Suprapubic skin (tissue), 4 donors: ENCODE results near the gene CCND1. TPM values are rescaled to one million over a fixed set of nuclear protein-coding genes. Genes with fewer than 3 reads are reported as not detected.
A peak's percentile ranks its signal among the peaks of the same experiment; 100 is the strongest.

Experiments used
- DNase-seq, 2 donors: peaks; one replicate each; pipeline ENCODE4 v3.0.0-alpha.2; 2019; ENCODE audit warnings: low spot score in 2 of 2
- H3K27ac ChIP-seq: fragments of 200-600 bp; sonication (generic); one replicate; pipeline ENCODE4 v1.5.1; 2019
- H3K27me3 ChIP-seq: fragments of 200-600 bp; sonication (generic); one replicate; pipeline ENCODE4 v1.5.1; 2019
- H3K36me3 ChIP-seq: fragments of 200-600 bp; sonication (generic); one replicate; pipeline ENCODE4 v1.5.1; 2019
- H3K4me1 ChIP-seq: fragments of 200-600 bp; sonication (generic); one replicate; pipeline ENCODE4 v1.5.1; 2019
- H3K4me3 ChIP-seq: fragments of 200-600 bp; sonication (generic); one replicate; pipeline ENCODE4 v1.5.1; 2019; ENCODE audit warnings: mild to moderate bottlenecking
- H3K9me3 ChIP-seq: fragments of 200-600 bp; sonication (generic); one replicate; pipeline ENCODE4 v1.5.1; 2019
- CTCF ChIP-seq, 2 donors: fragments of 200-600 bp in 1 of 2; fragments of 450-650 bp in 1 of 2; sonication (generic) in 1 of 2; IDR thresholded peaks; one replicate each; pipeline ENCODE4 v1.5.1; 2016 to 2019; ENCODE audit warnings: antibody characterized with exemption in 2 of 2, mild to moderate bottlenecking in 1 of 2, moderate library complexity in 1 of 2
- EP300 ChIP-seq: sonication (generic); formaldehyde crosslinking; IDR thresholded peaks from one replicate; pipeline ENCODE4 v1.6.1; 2017; ENCODE audit warnings: antibody characterized with exemption
- POLR2A ChIP-seq, 2 donors: fragments of 450-650 bp; IDR thresholded peaks; one replicate each; pipeline ENCODE4 v1.6.1; 2017; ENCODE audit warnings: antibody characterized with exemption in 2 of 2, mild to moderate bottlenecking in 2 of 2, moderate library complexity in 2 of 2
- POLR2AphosphoS5 ChIP-seq, 3 donors: sonication (generic); formaldehyde crosslinking; IDR thresholded peaks; one replicate each; pipeline ENCODE4 v1.6.1; 2017; ENCODE audit warnings: antibody characterized with exemption in 3 of 3
- WGBS: methylation state at CpG from one replicate; pipeline ENCODE4 v1.1.5; 2018; 5-methylcytosine and 5-hydroxymethylcytosine counted together
- total RNA-seq, 4 donors: library from RNA; depleted of rRNA; stranded (reverse); fragments of >200 nt; gene quantifications; one replicate each; pipeline ENCODE4 v1.1.0, GENCODE V29; 2016

Gene CCND1
- total RNA-seq, 4 donors from 2014 or later: 161 to 340 (median 270) TPM

- peak in 1 of 2 donors; percentile 52 for DNase-seq
- H3K4me3 ChIP-seq: no peak overlapping the region
- H3K9me3 ChIP-seq: no peaks in the 10 kb centered on the region
- peaks cover 55% of the 10 kb centered on the region for H3K36me3 ChIP-seq
- TF ChIP-seq EP300: no peak
- TF ChIP-seq CTCF (IDR thresholded peaks at IDR 0.05): no peak
- TF ChIP-seq POLR2AphosphoS5 (IDR thresholded peaks at IDR 0.05): no peak
- TF ChIP-seq POLR2A (IDR thresholded peaks at IDR 0.05): no peak
- H3K4me1 ChIP-seq: no peaks in the 10 kb centered on the region
- H3K27ac ChIP-seq: no peak overlapping the region
- no peaks in the 10 kb centered on the region for H3K27me3 ChIP-seq
- WGBS: 86% methylated on average over 22 of the region's 23 CpGs
Measured at GRCh38 chr11:69653406-69653960, 12.5 kb downstream of the CCND1 start.

- no peak for TF ChIP-seq POLR2AphosphoS5 (IDR thresholded peaks at IDR 0.05)
- TF ChIP-seq POLR2A (IDR thresholded peaks at IDR 0.05): no peak
- TF ChIP-seq EP300: no peak
- TF ChIP-seq CTCF (IDR thresholded peaks at IDR 0.05): no peak
- H3K4me1 ChIP-seq: no peaks in the 10 kb centered on the region
- no peaks in the 10 kb centered on the region for H3K27me3 ChIP-seq
- no peaks in the 10 kb centered on the region for H3K9me3 ChIP-seq
- H3K27ac ChIP-seq: no peak overlapping the region
- H3K36me3 ChIP-seq: peaks cover 48% of the 10 kb centered on the region
- WGBS: 88% methylated on average over 31 of the region's 38 CpGs
- peak in 1 of 2 donors; percentile 53 for DNase-seq
- H3K4me3 ChIP-seq: no peak overlapping the region
Measured at GRCh38 chr11:69654001-69654659, 13.2 kb downstream of the CCND1 start.

GRCh38 chr11:69654660-69655478 is 13.9 kb downstream of the CCND1 start:
- Histone ChIP-seq H3K4me3 (no peak overlapping the region), H3K9me3 (no peaks in the 10 kb centered on the region), H3K27ac (no peak overlapping the region), H3K4me1 (no peaks in the 10 kb centered on the region), H3K36me3 (peaks cover 43% of the 10 kb centered on the region), H3K27me3 (no peaks in the 10 kb centered on the region)
- DNase-seq: peak in 1 of 2 donors; percentile 59
- 48% methylated on average over 16 of the region's 27 CpGs for WGBS
- TF ChIP-seq CTCF (IDR thresholded peaks at IDR 0.05) (no peak), POLR2AphosphoS5 (IDR thresholded peaks at IDR 0.05) (no peak), POLR2A (IDR thresholded peaks at IDR 0.05) (no peak), EP300 (no peak)

GRCh38 chr11:69655479-69656428 is 14.8 kb downstream of the CCND1 start:
- TF ChIP-seq CTCF (IDR thresholded peaks at IDR 0.05) (no peak), POLR2AphosphoS5 (IDR thresholded peaks at IDR 0.05) (no peak), EP300 (no peak), POLR2A (IDR thresholded peaks at IDR 0.05) (no peak)
- no peak overlapping the region for H3K4me3 ChIP-seq

More at GRCh38 chr11:69655479-69656428, 14.8 kb downstream of the CCND1 start:
- DNase-seq: peak in 1 of 2 donors; percentile 40
- Histone ChIP-seq H3K4me1 (no peaks in the 10 kb centered on the region), H3K27ac (no peak overlapping the region), H3K27me3 (no peaks in the 10 kb centered on the region), H3K9me3 (no peaks in the 10 kb centered on the region), H3K36me3 (peaks cover 36% of the 10 kb centered on the region)
- WGBS: 84% methylated on average over 16 of the region's 19 CpGs
